Lower leg skin (tissue), 4 donors: ENCODE results near the gene SLC16A3. TPM values are rescaled to one million over a fixed set of nuclear protein-coding genes. Genes with fewer than 3 reads are reported as not detected.
"Not testable (repeated sequence)": the region's sequence is repeated elsewhere in the genome, so short reads cannot be mapped to it uniquely, and the experiment has no call there.

Experiments
- DNase-seq, 2 donors: peaks; one replicate each; pipeline ENCODE4 v3.0.0-alpha.2; 2019; ENCODE audit warnings: low spot score in 2 of 2
- H3K4me3 ChIP-seq: fragments of 200-600 bp; sonication (generic); 2 replicates; pipeline ENCODE4 v1.5.1; 2017; ENCODE audit warnings: mild to moderate bottlenecking, low read depth; ENCODE audit not compliant: poor library complexity, severe bottlenecking
- CTCF ChIP-seq, 3 donors: fragments of 450-650 bp; IDR thresholded peaks; one replicate each; pipeline ENCODE4 v1.5.1; 2016; ENCODE audit warnings: antibody characterized with exemption in 3 of 3, mild to moderate bottlenecking in 3 of 3, moderate library complexity in 2 of 3
- POLR2A ChIP-seq, 2 donors: fragments of 450-650 bp; IDR thresholded peaks; one replicate each; pipeline ENCODE4 v1.6.1; 2016 to 2017; ENCODE audit warnings: antibody characterized with exemption in 2 of 2, mild to moderate bottlenecking in 1 of 2, moderate library complexity in 1 of 2
- WGBS, 2 donors: methylation state at CpG; one replicate each; pipeline ENCODE4 v1.1.5; 2018; 5-methylcytosine and 5-hydroxymethylcytosine counted together
- intact Hi-C: fragments of 100-400 bp; cut with DNase I; formaldehyde crosslinking; loops from one replicate; pipeline ENCODE4 v1.15.0; 2023; ENCODE audit warnings: low total_unique reads
- total RNA-seq, 4 donors: library from RNA; depleted of rRNA; stranded (reverse); fragments of >200 nt; gene quantifications; one replicate each; pipeline ENCODE4 v1.1.0, GENCODE V29; 2016

The SLC16A3 gene
- total RNA-seq, 4 donors from 2014 or later, result 10.0 to 18.5 (median 15.2) TPM

- no peak overlapping the region for H3K4me3 ChIP-seq
- WGBS, 2 donors, result 92 to 94% methylated on average over 15 of the region's 15 CpGs
- no peak for DNase-seq
- intact Hi-C loops, result no loop called here
- TF ChIP-seq CTCF (IDR thresholded peaks at IDR 0.05) (no peak), POLR2A (IDR thresholded peaks at IDR 0.05) (no peak)
Measured at GRCh38 chr17:82186221-82186620, 42.6 kb upstream of the SLC16A3 start.

- whole genome bisulfite sequencing, 2 donors, result 97 to 98% methylated on average over 5 to 7 of the region's 23 CpGs
Measured at GRCh38 chr17:82187500-82187899, 41.3 kb upstream of the SLC16A3 start.

DNA sequence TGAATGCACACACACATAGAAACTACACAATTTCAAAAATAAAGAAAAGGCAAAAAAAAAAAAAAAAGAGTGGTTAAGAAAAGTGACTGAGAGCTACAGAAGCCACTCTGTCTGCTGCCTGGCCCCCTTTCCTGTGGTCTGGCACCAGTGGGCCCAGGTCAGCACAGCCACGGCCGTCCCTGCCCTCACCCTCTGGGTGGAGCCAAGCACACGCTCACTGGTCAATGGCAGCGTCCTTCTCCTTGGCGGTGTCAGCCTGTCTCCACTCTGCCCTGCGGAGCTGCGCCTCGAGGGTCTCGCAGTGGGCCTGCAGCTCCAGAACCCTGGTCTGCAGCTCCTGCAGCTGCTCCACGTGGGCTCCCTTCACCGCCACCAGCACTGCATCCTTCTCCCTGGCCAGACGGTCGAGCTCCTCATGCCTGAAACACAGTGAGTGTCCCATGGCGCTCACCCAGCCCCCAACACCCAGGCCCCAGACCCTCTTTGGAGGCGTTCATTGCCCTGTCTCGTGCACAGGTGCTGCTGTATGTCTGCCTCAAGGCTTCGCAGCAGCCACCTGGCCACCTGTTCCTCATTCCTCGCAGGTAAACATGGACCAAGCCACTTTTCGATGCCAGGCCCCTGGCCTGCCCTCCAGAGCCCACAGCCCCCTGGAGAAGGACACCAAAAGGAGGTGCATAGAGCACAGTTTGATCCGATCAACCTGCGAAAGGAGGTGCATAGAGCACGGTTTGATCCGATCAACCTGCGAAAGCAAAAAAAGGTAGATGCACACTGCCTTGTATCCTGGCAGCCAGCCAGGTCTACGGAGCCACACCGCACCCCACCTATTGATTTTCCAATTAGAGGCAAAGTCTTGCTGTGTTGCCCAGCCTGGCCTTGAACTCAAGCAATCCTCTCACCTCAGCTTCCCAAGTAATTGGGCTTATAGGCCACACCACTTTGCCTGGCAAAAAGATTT is 40.6 kb upstream of the SLC16A3 start:
- H3K4me3 ChIP-seq, result no peak overlapping the region
- 91 to 93% methylated on average over 26 of the region's 26 CpGs for WGBS, 2 donors
- intact Hi-C loops, result no loop called here
- DNase-seq, result no peak
- TF ChIP-seq POLR2A (IDR thresholded peaks at IDR 0.05) (no peak), CTCF (IDR thresholded peaks at IDR 0.05) (no peak)

More at GRCh38 chr17:82187500-82187899, 41.3 kb upstream of the SLC16A3 start:
- H3K4me3 ChIP-seq, result no peak overlapping the region
- DNase-seq, result no peak
- intact Hi-C loops, result no loop called here
- TF ChIP-seq CTCF (IDR thresholded peaks at IDR 0.05) (no peak), POLR2A (IDR thresholded peaks at IDR 0.05) (no peak)

DNA sequence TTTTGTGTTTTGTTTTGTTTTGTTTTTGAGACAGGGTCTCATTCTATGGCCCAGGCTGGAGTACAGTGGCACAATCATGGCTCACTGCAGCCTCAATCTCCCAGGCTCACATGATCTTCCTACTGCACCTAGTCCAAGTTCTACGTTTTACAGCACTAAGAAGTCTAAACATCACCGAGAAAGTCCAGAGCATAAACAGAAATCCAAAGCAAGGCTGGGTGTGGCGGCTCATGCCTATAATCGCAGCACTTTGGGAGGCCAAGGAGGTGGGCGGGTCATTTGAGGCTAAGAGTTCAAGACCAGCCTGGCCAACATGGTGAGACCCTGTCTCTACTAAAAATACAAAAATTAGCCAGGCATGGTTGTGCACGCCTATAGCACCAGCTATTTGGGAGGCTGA is 35.8 kb upstream of the SLC16A3 start:
- intact Hi-C loops, H3K4me3 ChIP-seq, DNase-seq: not testable (repeated sequence)
- whole genome bisulfite sequencing, 2 donors, result 82 to 88% methylated on average over 6 of the region's 6 CpGs

DNA sequence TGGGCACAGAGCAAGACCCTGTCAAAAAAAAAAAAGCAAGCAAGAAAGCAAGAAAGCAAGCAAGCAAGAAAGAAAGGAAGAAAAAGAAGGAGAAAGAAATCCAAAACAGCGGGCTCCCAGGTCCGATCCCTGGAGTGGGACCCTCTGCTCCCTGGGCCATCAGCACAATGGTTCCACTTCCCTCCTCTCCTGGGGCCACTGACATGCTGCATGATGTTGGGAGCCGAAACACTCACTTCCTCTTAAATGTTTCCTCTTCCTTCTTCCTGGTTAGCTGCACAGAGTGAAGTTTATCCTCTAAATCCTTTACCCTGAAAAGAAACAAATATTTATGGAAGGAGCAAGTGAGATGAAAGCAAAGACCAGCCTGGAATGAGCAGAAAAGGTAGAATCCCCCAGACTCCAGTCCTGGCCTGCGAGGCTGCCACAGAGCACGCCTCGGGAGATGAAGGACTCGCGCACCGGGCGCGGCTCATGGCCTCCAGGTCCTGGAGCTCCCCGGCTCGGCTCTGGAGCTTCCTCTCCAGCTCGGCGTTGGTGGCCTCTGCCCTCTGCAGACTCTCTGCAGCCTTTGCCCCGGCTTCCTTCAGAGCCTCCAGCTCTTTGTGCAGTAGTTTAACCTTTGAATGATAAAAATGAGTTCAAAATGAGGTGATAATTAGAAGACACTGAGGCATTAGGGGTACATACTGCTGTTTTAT is 35.2 kb upstream of the SLC16A3 start:
- intact Hi-C loops, result no loop called here
- no peak for DNase-seq
- 72 to 77% methylated on average over 16 of the region's 16 CpGs for whole genome bisulfite sequencing, 2 donors
- no peak overlapping the region for H3K4me3 ChIP-seq
- TF ChIP-seq POLR2A (IDR thresholded peaks at IDR 0.05), result no peak
- TF ChIP-seq CTCF (IDR thresholded peaks at IDR 0.05), result no peak

DNA sequence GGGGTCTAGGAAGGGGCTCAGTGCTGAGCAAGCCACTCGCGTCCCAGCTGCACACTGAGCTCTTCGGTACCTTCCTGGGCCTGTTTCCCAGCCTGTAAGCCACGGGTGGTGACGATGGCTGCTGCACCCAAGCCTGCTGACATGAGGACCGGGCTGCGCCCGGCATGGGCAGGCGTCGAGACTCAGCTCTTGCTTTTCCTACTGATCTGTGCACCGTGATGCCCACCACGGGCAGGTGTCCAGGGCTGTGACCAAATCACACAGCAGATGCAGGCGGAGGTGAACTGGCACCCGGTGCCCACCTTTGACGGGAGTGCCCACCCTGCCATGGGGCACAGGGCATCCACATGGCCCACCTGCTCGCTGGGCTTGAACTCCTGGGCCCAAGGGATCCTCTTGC is 34.1 kb upstream of the SLC16A3 start:
- no peak overlapping the region for H3K4me3 ChIP-seq
- no peak for TF ChIP-seq CTCF (IDR thresholded peaks at IDR 0.05)
- no peak for TF ChIP-seq POLR2A (IDR thresholded peaks at IDR 0.05)
- WGBS, 2 donors, result 96 to 98% methylated on average over 16 of the region's 16 CpGs
- intact Hi-C loops, result no loop called here
- DNase-seq, result no peak
